K562 (cell line): ENCODE data around the gene IL4R. TPM values are rescaled to one million over a fixed set of nuclear protein-coding genes. Genes with fewer than 3 reads are reported as not detected.

Experiments used
- ATAC-seq: fragments of 200-7000 bp; cut with Tn5 transposase; 3 replicates; pipeline ENCODE4 v1.9.1; 2020; ENCODE audit warnings: moderate library complexity
- BruUV-seq: library from RNA; stranded (reverse); fragments of 400-500 nt; replicated peaks from 2 replicates; lab custom pipeline; 2021; lab: Mats Ljungman, UMichigan
- CTCF ChIA-PET: fragments of 300-600 bp; formaldehyde crosslinking; extraction: SDS; loops from one replicate; lab custom pipeline; 2021; ENCODE audit warnings: low intra/inter-chr PET ratio; lab: Yijun Ruan, JAX
- POLR2A ChIA-PET: fragments of 300-600, 350-650 bp; sonication (Branson Sonifier 250); formaldehyde crosslinking; extraction: SDS; loops from one replicate; lab custom pipeline; 2021; ENCODE audit warnings: antibody characterized with exemption, inconsistent platforms; lab: Yijun Ruan, JAX
- DNase-seq, 4 experiments: peaks; one replicate each; pipeline versions ENCODE4 v3.0.0 to v3.0.0-alpha.2; 2011 to 2018; ENCODE audit warnings: low spot score in 3 of 4, mixed read lengths in 3 of 4; ENCODE audit errors: extremely low read depth in 1 of 4
- FAIRE-seq: peaks from 2 replicates; lab custom pipeline; 2011; peaks lifted over from hg19 to GRCh38; lab: Jason Lieb, UNC
- H2AFZ ChIP-seq: 2 replicates; pipeline ENCODE4 v1.6.0; 2011; ENCODE audit warnings: low read depth, low read length, control low read depth, inconsistent platforms
- H3K27ac ChIP-seq: fragments of 200-600 bp; 3 replicates; pipeline ENCODE4 v1.8.0; 2011; ENCODE audit warnings: low read depth, mild to moderate bottlenecking, control low read depth, inconsistent platforms, low read length, moderate library complexity, mixed read lengths; ENCODE audit errors: extremely low read depth
- H3K27me3 ChIP-seq, 2 experiments: fragments of 300-600 bp in 1 of 2; 2 replicates in 1 of 2; 3 replicates in 1 of 2; pipeline versions ENCODE4 v1.6.0 to v1.8.0; 2011; ENCODE audit warnings: inconsistent platforms in 2 of 2, low read length in 2 of 2, mild to moderate bottlenecking in 1 of 2, mixed read lengths in 1 of 2, moderate library complexity in 1 of 2; ENCODE audit not compliant: control insufficient read depth in 2 of 2, insufficient read depth in 2 of 2
- H3K36me3 ChIP-seq: fragments of 300-600 bp; 3 replicates; pipeline ENCODE4 v1.8.0; 2011; ENCODE audit warnings: mild to moderate bottlenecking, low read length, inconsistent platforms; ENCODE audit not compliant: control insufficient read depth, insufficient read depth
- H3K4me1 ChIP-seq, 2 experiments: fragments of 200-600 bp in 1 of 2; replicated peaks in 1 of 2; 2 replicates in 1 of 2; 3 replicates in 1 of 2; pipeline versions ENCODE4 v1.5.1 to v1.8.0; 2011; ENCODE audit warnings: inconsistent platforms in 2 of 2, low read length in 2 of 2, mild to moderate bottlenecking in 1 of 2, mixed read lengths in 1 of 2, moderate library complexity in 1 of 2; ENCODE audit not compliant: control insufficient read depth in 2 of 2, insufficient read depth in 2 of 2
- H3K4me2 ChIP-seq: 2 replicates; pipeline ENCODE4 v1.6.1; 2011; ENCODE audit warnings: low read length, control low read depth, inconsistent platforms, mixed read lengths; ENCODE audit not compliant: insufficient read depth
- H3K4me3 ChIP-seq: fragments of 200-600 bp; sonication (generic), shearing (Covaris generic); 2 replicates; pipeline ENCODE4 v1.5.1; 2016; ENCODE audit warnings: control low read depth, inconsistent platforms
- H3K79me2 ChIP-seq: fragments of 200-600 bp; 3 replicates; pipeline ENCODE4 v1.8.0; 2011; ENCODE audit warnings: low read length, inconsistent platforms; ENCODE audit not compliant: control insufficient read depth, insufficient read depth
- H3K9ac ChIP-seq, 2 experiments: 2 replicates each; pipeline versions ENCODE4 v1.6.0 to v1.6.1; 2011; ENCODE audit warnings: low read depth in 2 of 2, low read length in 2 of 2, control low read depth in 1 of 2, inconsistent platforms in 1 of 2, mild to moderate bottlenecking in 1 of 2, mixed read lengths in 1 of 2; ENCODE audit not compliant: insufficient read depth in 1 of 2
- H3K9me1 ChIP-seq: one replicate; pipeline ENCODE4 v1.6.0; 2011; ENCODE audit warnings: inconsistent platforms, mild to moderate bottlenecking, low read length, moderate library complexity; ENCODE audit not compliant: control insufficient read depth, insufficient read depth
- H3K9me3 ChIP-seq: replicated peaks from 2 replicates; pipeline ENCODE4 v1.5.1; 2011; ENCODE audit warnings: low read depth, low read length, inconsistent platforms; ENCODE audit not compliant: control insufficient read depth, insufficient read depth
- H4K20me1 ChIP-seq: replicated peaks from 2 replicates; pipeline ENCODE4 v1.6.1; 2011; ENCODE audit warnings: low read length, inconsistent platforms, mixed read lengths; ENCODE audit not compliant: control insufficient read depth, insufficient read depth
- ADNP ChIP-seq: fragments of 200-800 bp; sonication (Bioruptor generic); IDR thresholded peaks from 2 replicates; pipeline ENCODE4 v1.6.1; 2016; ENCODE audit warnings: missing genetic modification characterization, missing compliant biosample characterization
- FOXK1 ChIP-seq: sonication (generic); formaldehyde crosslinking; IDR thresholded peaks from 2 replicates; pipeline ENCODE4 v1.8.0; 2022; ENCODE audit warnings: missing genetic modification reagents, mild to moderate bottlenecking, borderline replicate concordance
- IFI16 ChIP-seq: fragments of 250-450 bp; sonication (Bioruptor Pico); IDR thresholded peaks from 2 replicates; pipeline ENCODE4 v2.1.2; 2022; ENCODE audit warnings: mild to moderate bottlenecking, inconsistent platforms
- KDM2B ChIP-seq: fragments of 250-450 bp; sonication (Bioruptor Pico); IDR thresholded peaks from 2 replicates; pipeline ENCODE4 v1.8.0; 2021; ENCODE audit warnings: mild to moderate bottlenecking, moderate library complexity
- MED1 ChIP-seq: sonication (generic); formaldehyde crosslinking; IDR thresholded peaks from 2 replicates; pipeline ENCODE4 v1.8.1; 2023; ENCODE audit warnings: missing genetic modification reagents, borderline replicate concordance
- PPARD ChIP-seq: fragments of 250-450 bp; sonication (Bioruptor Pico); IDR thresholded peaks from 2 replicates; pipeline ENCODE4 v1.8.0; 2022; ENCODE audit warnings: inconsistent platforms, mild to moderate bottlenecking, moderate library complexity
- RNF2 ChIP-seq: sonication (generic); IDR thresholded peaks from 2 replicates; pipeline ENCODE4 v1.6.1; 2016
- SMAD2 ChIP-seq: fragments of 150-350 bp; IDR thresholded peaks from 2 replicates; pipeline ENCODE4 v1.6.1; 2014; ENCODE audit warnings: low read depth, mild to moderate bottlenecking, low read length
- XRCC3 ChIP-seq: fragments of 450-650 bp; IDR thresholded peaks from 2 replicates; pipeline ENCODE4 v1.6.1; 2017; ENCODE audit warnings: mild to moderate bottlenecking, moderate library complexity
- ZFP30 ChIP-seq: fragments of 250-450 bp; sonication (Bioruptor Pico); IDR thresholded peaks from 2 replicates; pipeline ENCODE4 v1.8.0; 2022; ENCODE audit warnings: moderate library complexity, mild to moderate bottlenecking, inconsistent platforms, borderline replicate concordance
- ZNF12 ChIP-seq: sonication (generic); formaldehyde crosslinking; IDR thresholded peaks from 2 replicates; pipeline ENCODE4 v1.4.0; 2020; ENCODE audit warnings: mild to moderate bottlenecking, missing genetic modification reagents
- ZNF217 ChIP-seq: sonication (generic); formaldehyde crosslinking; IDR thresholded peaks from 2 replicates; pipeline ENCODE4 v1.8.0; 2022; ENCODE audit warnings: mild to moderate bottlenecking, missing genetic modification reagents
- ZNF408 ChIP-seq: fragments of 250-450 bp; sonication (Bioruptor Pico); IDR thresholded peaks from 2 replicates; pipeline ENCODE4 v1.4.0; 2020; ENCODE audit warnings: low read depth, mild to moderate bottlenecking, moderate library complexity
- ZNF507 ChIP-seq: conservative IDR thresholded peaks from 2 replicates; pipeline ENCODE4 v1.6.1; 2017; ENCODE audit warnings: missing genetic modification characterization, missing compliant biosample characterization
- ZNF511 ChIP-seq: sonication (generic); formaldehyde crosslinking; IDR thresholded peaks from 2 replicates; pipeline ENCODE4 v1.8.0; 2022; ENCODE audit warnings: mild to moderate bottlenecking, missing genetic modification reagents
- WGBS: fragments of 100-300 bp; shearing (Covaris generic); methylation state at CpG from one replicate; pipeline ENCODE4 v1.1.6; 2016; ENCODE audit warnings: low coverage, mixed read lengths; ENCODE audit not compliant: insufficient coverage; ENCODE audit errors: missing lambda C conversion rate; 5-methylcytosine and 5-hydroxymethylcytosine counted together
- in situ Hi-C: fragments of 300-500 bp; cut with MboI; formaldehyde crosslinking; loops from 4 replicates; pipeline ENCODE4 v1.15.0; 2018; ENCODE audit warnings: inconsistent platforms, mixed read lengths
- intact Hi-C: fragments of 100-400 bp; cut with micrococcal nuclease; formaldehyde crosslinking; loops from 2 replicates; pipeline ENCODE4 v1.14.2; 2022
- polyA plus RNA-seq, 8 experiments: library from polyadenylated mRNA; depleted of rRNA in 4 of 8; stranded (reverse) in 5 of 8; unstranded in 3 of 8; fragments of >200 nt; fragmentation: Nextera tagmentation in 2 of 8; fragmentation: Illumina TruSeq in 1 of 8; extraction: Ambion mirVana in 2 of 8; extraction: Trizol in 1 of 8; gene quantifications; 2 replicates each; pipeline versions ENCODE4 v1.2.1 to v1.2.3, GENCODE V29; 2011 to 2014; ENCODE audit warnings: inconsistent platforms in 1 of 8, missing spikeins in 1 of 8
- total RNA-seq, 7 experiments: library from RNA; depleted of rRNA in 6 of 7; stranded (reverse); fragments of >200 nt in 6 of 7; fragmentation: Illumina TruSeq in 2 of 7; extraction: Trizol in 2 of 7; gene quantifications; 2 replicates each; pipeline versions ENCODE4 v1.2.1 to v1.2.3, GENCODE V29; 2011 to 2021; ENCODE audit warnings: low replicate concordance in 1 of 7
- TF ChIP-seq, protein P1 (sequence below), 2 experiments: fragments of 450-650 bp; conservative IDR thresholded peaks; 2 replicates each; pipeline ENCODE4 v1.6.1; 2017; ENCODE audit warnings: mild to moderate bottlenecking in 2 of 2, moderate library complexity in 2 of 2

IL4R gene
- total and polyA plus RNA-seq, 9 of the 15 experiments (the other 6 are each of a cell fraction or from before 2014, with no cell fraction given) = 0.17 to 5.8 (median 3.3) TPM

DNA sequence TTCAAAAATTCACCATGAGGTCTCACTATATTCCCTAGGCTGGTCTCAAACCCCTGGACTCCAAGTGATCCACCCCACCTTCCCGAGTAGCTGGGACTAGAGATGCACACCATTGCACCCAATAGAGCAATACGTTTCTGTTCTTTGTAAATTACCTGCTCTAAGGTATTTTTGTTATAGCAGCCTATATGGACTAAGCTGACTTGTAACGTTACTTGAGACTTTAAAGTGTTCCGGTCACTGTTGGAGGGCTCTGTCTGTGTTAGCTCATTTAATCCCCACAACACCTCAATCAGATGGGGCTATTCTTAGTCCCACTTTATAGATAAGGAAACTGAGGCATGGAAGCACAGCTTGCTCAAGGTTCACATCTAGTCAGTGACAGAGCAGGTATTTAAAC, 25.4 kb downstream of the IL4R start:
- ATAC-seq = no peak
- intact Hi-C loops = no loop called here
- Histone ChIP-seq H3K27me3 (0 out of 5 replicates have a peak, but pooled peaks cover 0 to 6% of the 10 kb centered on the region in 2 experiments), H3K4me2 (no peak overlapping the region), H4K20me1 (no peaks in the 10 kb centered on the region), H3K9me1 (no peaks in the 10 kb centered on the region), H2AFZ (no peak overlapping the region), H3K4me3 (no peak overlapping the region), H3K9me3 (no peaks in the 10 kb centered on the region), H3K4me1 (no peaks in the 10 kb centered on the region), H3K36me3 (no peaks in the 10 kb centered on the region), H3K27ac (no peak overlapping the region), H3K9ac (no peak overlapping the region), H3K79me2 (no peaks in the 10 kb centered on the region)
- 30% methylated on average over 2 of the region's 4 CpGs for WGBS
- CTCF ChIA-PET = no interaction called here
- POLR2A ChIA-PET = interaction anchor here (1.5 to 2.9 kb wide), 2 partner anchors 11 to 17 kb away, joined by 7 to 18 read pairs; no protein-coding TSS in a partner anchor
- DNase-seq = no peak
- in situ Hi-C loops = no loop called here
- FAIRE-seq = no peak
- BruUV-seq = no TSS peak
- TF ChIP-seq ZFP30 (CRISPR knock-in tag) (no peak), ZNF12 (CRISPR knock-in tag) (peak; percentile 50; the same call in 1 of the 2 replicates)

GRCh38 chr16:27340654-27341053, 26.9 kb downstream of the IL4R start:
- no peaks in the 10 kb centered on the region for H3K9me1 ChIP-seq
- no peaks in the 10 kb centered on the region for H3K36me3 ChIP-seq
- ATAC-seq = no peak
- H3K4me1 ChIP-seq = peaks cover 0 to 4% of the 10 kb centered on the region in 2 experiments; a peak in 2 of 5 replicates
- 0 out of 5 replicates have a peak, but pooled peaks cover 0 to 6% of the 10 kb centered on the region in 2 experiments for H3K27me3 ChIP-seq
- no TSS peak for BruUV-seq
- H3K9me3 ChIP-seq = no peaks in the 10 kb centered on the region
- WGBS = 39% methylated on average over 6 of the region's 6 CpGs
- H2AFZ ChIP-seq = no peak overlapping the region
- no peak overlapping the region for H3K4me3 ChIP-seq
- no peak overlapping the region for H3K9ac ChIP-seq
- ChIA-PET POLR2A (interaction anchor here (0.7 to 2.9 kb wide), 4 partner anchors 10 to 97 kb away, joined by 4 to 18 read pairs (median 6); no protein-coding TSS in a partner anchor), CTCF (no interaction called here)
- in situ Hi-C loops (no loop called here), intact Hi-C loops (loop anchor here (1.0 kb wide), 1 partner anchor 16 kb away; no protein-coding TSS in a partner anchor)
- peak in 1 of 4 experiments; percentile 1 for DNase-seq
- H3K4me2 ChIP-seq = no peak overlapping the region
- H3K79me2 ChIP-seq = no peaks in the 10 kb centered on the region
- no peak overlapping the region for H3K27ac ChIP-seq
- H4K20me1 ChIP-seq = no peaks in the 10 kb centered on the region
- no peak for FAIRE-seq
- TF ChIP-seq ZNF217 = no peak
- no peak for TF ChIP-seq ZNF507
- no peak for TF ChIP-seq KDM2B (CRISPR knock-in tag)
- no peak for TF ChIP-seq IFI16 (CRISPR knock-in tag)
- no peak for TF ChIP-seq RNF2
- TF ChIP-seq ADNP (tag) = no peak
- no peak for TF ChIP-seq ZNF511 (CRISPR knock-in tag)
- no peak for TF ChIP-seq XRCC3
- TF ChIP-seq SMAD2 = no peak
- no peak for TF ChIP-seq MED1 (CRISPR knock-in tag)
- no peak for TF ChIP-seq FOXK1 (CRISPR knock-in tag)
- no peak for TF ChIP-seq PPARD (CRISPR knock-in tag)
- no peak for TF ChIP-seq ZNF408 (CRISPR knock-in tag)
- TF ChIP-seq, protein P1, sequence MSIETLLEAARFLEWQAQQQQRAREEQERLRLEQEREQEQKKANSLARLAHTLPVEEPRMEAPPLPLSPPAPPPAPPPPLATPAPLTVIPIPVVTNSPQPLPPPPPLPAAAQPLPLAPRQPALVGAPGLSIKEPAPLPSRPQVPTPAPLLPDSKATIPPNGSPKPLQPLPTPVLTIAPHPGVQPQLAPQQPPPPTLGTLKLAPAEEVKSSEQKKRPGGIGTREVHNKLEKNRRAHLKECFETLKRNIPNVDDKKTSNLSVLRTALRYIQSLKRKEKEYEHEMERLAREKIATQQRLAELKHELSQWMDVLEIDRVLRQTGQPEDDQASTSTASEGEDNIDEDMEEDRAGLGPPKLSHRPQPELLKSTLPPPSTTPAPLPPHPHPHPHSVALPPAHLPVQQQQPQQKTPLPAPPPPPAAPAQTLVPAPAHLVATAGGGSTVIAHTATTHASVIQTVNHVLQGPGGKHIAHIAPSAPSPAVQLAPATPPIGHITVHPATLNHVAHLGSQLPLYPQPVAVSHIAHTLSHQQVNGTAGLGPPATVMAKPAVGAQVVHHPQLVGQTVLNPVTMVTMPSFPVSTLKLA (conservative IDR thresholded peaks at IDR 0.05) = no peak
